Mesodermal cell (in vitro differentiated cells): ENCODE data around the gene DUSP1.
A peak's percentile ranks its signal among the peaks of the same experiment; 100 is the strongest.

Experiments used
- H3K27ac ChIP-seq: 2 replicates; pipeline ENCODE4 v1.7.0; 2013; ENCODE audit warnings: mild to moderate bottlenecking, low read depth, low read length, moderate library complexity; ENCODE audit not compliant: severe bottlenecking
- H3K36me3 ChIP-seq: 2 replicates; pipeline ENCODE4 v1.7.1; 2013; ENCODE audit warnings: mild to moderate bottlenecking, low read length, moderate library complexity; ENCODE audit not compliant: control insufficient read depth, insufficient read depth
- H3K4me1 ChIP-seq: one replicate; pipeline ENCODE4 v1.7.1; 2013; ENCODE audit warnings: mild to moderate bottlenecking, low read length; ENCODE audit not compliant: insufficient read depth, control insufficient read depth, poor library complexity, severe bottlenecking
- H3K4me3 ChIP-seq: 2 replicates; pipeline ENCODE4 v1.7.0; 2013; ENCODE audit warnings: low read length, control low read depth, mild to moderate bottlenecking; ENCODE audit not compliant: insufficient read depth, poor library complexity, severe bottlenecking; ENCODE audit errors: extremely low read depth
- H3K9me3 ChIP-seq: 2 replicates; pipeline ENCODE4 v1.7.1; 2013; ENCODE audit warnings: mild to moderate bottlenecking, low read length, moderate library complexity; ENCODE audit not compliant: control insufficient read depth
- WGBS, 2 experiments: methylation state at CpG; one replicate each; pipeline ENCODE4 v1.1.5; 2013; ENCODE audit warnings: missing lambda C conversion rate in 2 of 2; ENCODE audit not compliant: insufficient coverage in 2 of 2; 5-methylcytosine and 5-hydroxymethylcytosine counted together

DUSP1 gene

DNA sequence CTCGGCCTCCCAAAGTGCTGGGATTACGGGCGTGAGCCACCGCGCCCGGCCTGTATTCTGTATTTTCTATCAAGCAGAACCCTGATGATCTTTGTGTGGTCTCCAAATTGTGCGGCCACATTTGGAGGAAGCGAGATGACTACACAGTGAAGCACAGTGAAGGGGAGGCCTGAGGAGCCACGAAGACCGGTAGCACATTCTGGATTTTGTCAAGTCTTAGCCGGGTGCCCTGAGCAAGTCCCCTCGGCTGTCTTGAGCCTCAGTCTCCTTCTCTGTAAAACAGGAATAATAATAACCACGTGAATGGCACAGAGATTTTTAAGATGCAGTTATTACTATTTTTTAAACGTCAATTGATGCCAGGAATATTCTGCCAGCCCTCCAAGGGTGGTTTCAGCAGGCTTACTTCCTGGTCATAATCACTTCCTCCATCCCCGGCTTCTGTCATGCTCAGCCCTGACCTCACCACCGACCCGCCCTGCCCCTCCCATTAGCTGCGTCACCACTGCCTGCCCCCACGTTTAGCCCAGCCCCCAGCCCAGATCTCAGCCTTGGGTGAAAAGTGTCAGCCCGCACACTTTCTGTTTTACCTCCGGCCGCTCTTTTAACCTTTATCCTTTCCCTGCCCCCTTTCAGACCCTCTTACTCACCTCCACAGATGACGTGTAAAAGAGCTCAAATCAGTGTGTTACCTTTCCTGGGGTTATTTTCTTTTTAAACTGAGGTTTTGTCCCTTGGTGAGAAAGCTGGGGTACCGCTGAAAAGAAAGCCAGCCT lies 36.1 kb upstream of the DUSP1 start:
- Histone ChIP-seq H3K27ac (peak overlapping the region; percentile 79), H3K4me3 (peak overlapping the region; percentile 1), H3K36me3 (no peaks in the 10 kb centered on the region), H3K4me1 (peaks cover 11% of the 10 kb centered on the region), H3K9me3 (peaks cover 14% of the 10 kb centered on the region)
- whole genome bisulfite sequencing, 2 experiments, result 69% methylated on average over 19 to 23 of the region's 24 CpGs

DNA sequence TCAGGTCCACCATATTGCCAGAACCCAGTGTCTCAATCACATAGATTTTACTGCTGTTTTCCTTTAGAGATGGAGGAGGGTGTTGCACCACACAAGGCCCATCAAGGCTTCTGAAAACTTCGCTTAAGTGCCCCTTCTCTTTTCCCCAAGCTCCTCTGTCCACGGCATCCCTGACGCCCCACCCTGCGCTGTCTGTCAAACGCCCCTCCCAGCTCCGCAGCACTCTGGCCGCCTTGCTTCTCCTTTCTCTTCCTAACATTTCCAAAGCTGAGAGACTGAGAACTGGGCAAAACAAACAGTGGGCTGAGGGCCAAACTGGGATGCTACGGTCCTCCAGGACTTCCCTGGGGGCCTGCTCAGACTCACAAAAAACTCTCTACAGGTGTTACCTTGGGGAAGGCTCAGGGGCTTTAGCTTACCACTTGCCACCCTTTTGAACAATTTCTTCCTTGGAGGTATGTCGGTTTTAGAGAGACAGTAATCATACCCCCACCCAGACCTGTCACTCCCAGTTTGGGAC lies 34.8 kb upstream of the DUSP1 start:
- no peak overlapping the region for H3K27ac ChIP-seq
- no peak overlapping the region for H3K4me3 ChIP-seq
- 80 to 89% methylated on average over 5 to 8 of the region's 9 CpGs for WGBS, 2 experiments
- peaks cover 15% of the 10 kb centered on the region for H3K9me3 ChIP-seq
- H3K4me1 ChIP-seq, result peaks cover 18% of the 10 kb centered on the region
- no peaks in the 10 kb centered on the region for H3K36me3 ChIP-seq

GRCh38 chr5:172805018-172805683 lies 34.2 kb upstream of the DUSP1 start:
- H3K36me3 ChIP-seq, result no peaks in the 10 kb centered on the region
- peaks cover 15% of the 10 kb centered on the region for H3K9me3 ChIP-seq
- peaks cover 23% of the 10 kb centered on the region for H3K4me1 ChIP-seq
- 86 to 90% methylated on average over 2 to 3 of the region's 3 CpGs for WGBS, 2 experiments
- no peak overlapping the region for H3K4me3 ChIP-seq
- H3K27ac ChIP-seq, result no peak overlapping the region

- WGBS, 2 experiments, result 89 to 100% methylated on average over 1 of the region's 4 CpGs
- H3K4me3 ChIP-seq, result no peak overlapping the region
- H3K9me3 ChIP-seq, result peaks cover 5% of the 10 kb centered on the region
- no peak overlapping the region for H3K27ac ChIP-seq
- no peaks in the 10 kb centered on the region for H3K36me3 ChIP-seq
- H3K4me1 ChIP-seq, result peaks cover 32% of the 10 kb centered on the region
Measured at GRCh38 chr5:172802567-172803176, 31.7 kb upstream of the DUSP1 start.

- peaks cover 31% of the 10 kb centered on the region for H3K4me1 ChIP-seq
- H3K9me3 ChIP-seq, result peaks cover 5% of the 10 kb centered on the region
- WGBS, 2 experiments, result no CpG with 5 or more reads among the region's 2 CpGs
- no peak overlapping the region for H3K4me3 ChIP-seq
- H3K36me3 ChIP-seq, result no peaks in the 10 kb centered on the region
- H3K27ac ChIP-seq, result no peak overlapping the region
Measured at GRCh38 chr5:172802112-172802511, 31.1 kb upstream of the DUSP1 start.

- Histone ChIP-seq H3K9me3 (peaks cover 5% of the 10 kb centered on the region), H3K4me1 (peaks cover 27% of the 10 kb centered on the region), H3K4me3 (no peak overlapping the region), H3K36me3 (no peaks in the 10 kb centered on the region), H3K27ac (peak overlapping the region; percentile 59)
- WGBS, 2 experiments, result 86 to 100% methylated on average over 1 to 4 of the region's 4 CpGs
Measured at GRCh38 chr5:172801179-172801671, 30.2 kb upstream of the DUSP1 start.

DNA sequence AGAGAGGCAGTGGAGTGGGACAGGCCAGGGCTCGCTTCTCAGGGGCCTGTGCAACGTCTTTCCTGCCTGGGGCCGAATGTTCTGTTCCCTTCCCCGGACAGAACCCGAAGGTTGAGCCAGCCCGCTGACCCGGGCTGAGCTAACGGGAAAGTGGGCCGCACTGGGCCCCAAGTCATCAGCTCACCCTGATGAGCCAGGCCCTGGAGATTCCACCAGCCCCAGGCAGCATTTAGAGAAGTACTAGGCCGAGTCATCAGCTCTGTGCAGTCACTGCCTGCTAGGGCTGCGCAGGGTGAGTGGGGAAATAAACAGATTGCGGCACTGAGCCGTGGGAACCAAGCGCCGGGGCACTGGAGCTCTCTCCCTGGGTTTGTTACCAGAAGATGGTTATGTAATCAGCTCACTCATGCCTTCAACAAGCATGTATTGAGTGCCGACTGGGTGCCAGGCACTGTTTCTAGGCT lies 29.1 kb upstream of the DUSP1 start:
- WGBS, 2 experiments, result 90 to 91% methylated on average over 14 to 15 of the region's 16 CpGs
- H3K27ac ChIP-seq, result peak overlapping the region; percentile 73
- no peaks in the 10 kb centered on the region for H3K36me3 ChIP-seq
- peaks cover 5% of the 10 kb centered on the region for H3K9me3 ChIP-seq
- peaks cover 32% of the 10 kb centered on the region for H3K4me1 ChIP-seq
- no peak overlapping the region for H3K4me3 ChIP-seq

- H3K4me3 ChIP-seq, result no peak overlapping the region
- H3K36me3 ChIP-seq, result no peaks in the 10 kb centered on the region
- H3K4me1 ChIP-seq, result peaks cover 33% of the 10 kb centered on the region
- H3K9me3 ChIP-seq, result peaks cover 5% of the 10 kb centered on the region
- WGBS, 2 experiments, result 90 to 98% methylated on average over 6 of the region's 6 CpGs
- no peak overlapping the region for H3K27ac ChIP-seq
Measured at GRCh38 chr5:172799416-172799815, 28.4 kb upstream of the DUSP1 start.

GRCh38 chr5:172798422-172799215 lies 27.6 kb upstream of the DUSP1 start:
- Histone ChIP-seq H3K27ac (no peak overlapping the region), H3K36me3 (no peaks in the 10 kb centered on the region), H3K4me3 (no peak overlapping the region), H3K9me3 (peaks cover 5% of the 10 kb centered on the region), H3K4me1 (peaks cover 34% of the 10 kb centered on the region)
- WGBS, 2 experiments, result 93 to 97% methylated on average over 7 to 10 of the region's 14 CpGs

DNA sequence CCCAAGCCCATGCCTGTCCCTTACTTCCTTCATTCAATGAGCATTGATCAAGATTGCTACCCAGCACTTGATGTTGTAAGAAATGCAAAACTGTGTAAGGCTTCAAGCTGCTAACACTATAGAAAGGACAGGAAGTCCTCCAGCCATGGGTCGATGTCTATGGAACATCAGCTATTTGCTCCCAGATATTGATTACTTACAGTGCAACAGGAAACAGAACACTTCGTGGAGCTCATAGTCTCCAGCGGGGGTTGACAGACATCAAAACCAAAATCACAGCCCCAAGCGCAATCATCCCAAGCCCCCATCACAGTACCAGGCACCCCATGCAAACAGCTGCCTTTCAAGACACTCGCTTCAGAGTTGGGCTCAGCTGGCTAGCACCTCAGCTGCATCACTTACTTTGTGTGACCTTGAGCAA lies 26.8 kb upstream of the DUSP1 start:
- peaks cover 5% of the 10 kb centered on the region for H3K9me3 ChIP-seq
- peaks cover 43% of the 10 kb centered on the region for H3K4me1 ChIP-seq
- H3K27ac ChIP-seq, result no peak overlapping the region
- WGBS, 2 experiments, result 82 to 84% methylated on average over 4 of the region's 5 CpGs
- no peak overlapping the region for H3K4me3 ChIP-seq
- no peaks in the 10 kb centered on the region for H3K36me3 ChIP-seq
